IPS-18a (cell line): ENCODE results near the gene PTGDR2.
"Not testable (repeated sequence)": the region's sequence is repeated elsewhere in the genome, so short reads cannot be mapped to it uniquely, and the experiment has no call there.

Experiments
- H3K27ac ChIP-seq: one replicate; pipeline ENCODE4 v1.5.1; 2013; ENCODE audit warnings: low read length
- H3K27me3 ChIP-seq: one replicate; pipeline ENCODE4 v1.6.1; 2013; ENCODE audit warnings: mild to moderate bottlenecking, low read length; ENCODE audit not compliant: control insufficient read depth, insufficient read depth
- H3K36me3 ChIP-seq: one replicate; pipeline ENCODE4 v1.6.1; 2013; ENCODE audit warnings: low read depth, low read length; ENCODE audit not compliant: control insufficient read depth
- H3K4me1 ChIP-seq: one replicate; pipeline ENCODE4 v1.6.1; 2013; ENCODE audit warnings: low read depth, low read length; ENCODE audit not compliant: control insufficient read depth
- H3K4me3 ChIP-seq: one replicate; pipeline ENCODE4 v1.5.1; 2013; ENCODE audit warnings: low read length
- H3K9ac ChIP-seq: one replicate; pipeline ENCODE4 v1.6.1; 2013; ENCODE audit warnings: mild to moderate bottlenecking, low read length, moderate library complexity
- H3K9me3 ChIP-seq: one replicate; pipeline ENCODE4 v1.6.1; 2013; ENCODE audit warnings: low read depth, low read length; ENCODE audit not compliant: control insufficient read depth

The PTGDR2 gene

DNA sequence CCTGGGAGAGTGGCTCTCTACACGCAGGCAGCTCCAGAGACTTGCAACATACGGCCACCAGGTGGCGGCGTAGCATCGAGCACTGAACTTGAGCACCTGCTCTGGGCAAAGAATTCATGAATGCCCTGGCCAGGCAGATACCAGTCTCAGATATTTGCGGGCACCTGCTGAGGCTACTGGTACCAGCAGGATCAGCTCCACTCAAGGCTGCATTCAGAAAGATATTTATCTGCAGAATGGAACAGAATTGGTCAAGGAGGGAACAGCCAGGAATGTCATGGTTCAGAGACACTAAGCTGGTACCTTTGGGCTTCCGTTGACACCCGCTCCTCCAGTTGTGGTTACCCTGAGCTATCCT is 24.6 kb downstream of the PTGDR2 start:
- H3K9ac ChIP-seq: no peak overlapping the region
- no peaks in the 10 kb centered on the region for H3K27me3 ChIP-seq
- H3K4me3 ChIP-seq: no peak overlapping the region
- no peak overlapping the region for H3K27ac ChIP-seq
- no peaks in the 10 kb centered on the region for H3K9me3 ChIP-seq
- no peaks in the 10 kb centered on the region for H3K36me3 ChIP-seq
- H3K4me1 ChIP-seq: no peaks in the 10 kb centered on the region

- Histone ChIP-seq H3K36me3 (no peaks in the 10 kb centered on the region), H3K27me3 (no peaks in the 10 kb centered on the region), H3K9me3 (no peaks in the 10 kb centered on the region), H3K9ac (no peak overlapping the region), H3K4me3 (no peak overlapping the region), H3K4me1 (no peaks in the 10 kb centered on the region), H3K27ac (no peak overlapping the region)
Measured at GRCh38 chr11:60830478-60831142, 25.1 kb downstream of the PTGDR2 start.

DNA sequence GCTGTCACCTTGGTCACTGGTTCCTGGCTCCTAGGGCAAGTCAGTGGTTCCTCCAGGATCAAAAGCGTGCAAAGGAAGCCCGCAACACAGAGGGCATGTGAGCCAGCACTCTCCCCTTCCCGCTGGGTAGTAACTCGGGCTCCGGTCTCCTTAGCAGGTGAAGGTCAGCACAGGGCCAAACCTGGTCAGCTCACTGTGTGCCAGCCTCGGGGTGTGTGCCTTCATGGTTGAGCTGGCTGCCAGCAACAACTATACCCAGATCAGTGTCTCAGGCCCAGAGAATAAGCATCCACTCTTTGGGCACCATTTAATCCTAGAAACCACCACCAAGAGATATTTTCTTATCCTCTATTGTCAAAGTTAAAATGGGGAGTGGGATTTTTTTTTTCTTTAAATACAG is 30.0 kb downstream of the PTGDR2 start:
- Histone ChIP-seq H3K9ac (no peak overlapping the region), H3K36me3 (no peaks in the 10 kb centered on the region), H3K9me3 (no peaks in the 10 kb centered on the region), H3K27me3 (no peaks in the 10 kb centered on the region), H3K4me1 (no peaks in the 10 kb centered on the region), H3K27ac (no peak overlapping the region), H3K4me3 (no peak overlapping the region)

DNA sequence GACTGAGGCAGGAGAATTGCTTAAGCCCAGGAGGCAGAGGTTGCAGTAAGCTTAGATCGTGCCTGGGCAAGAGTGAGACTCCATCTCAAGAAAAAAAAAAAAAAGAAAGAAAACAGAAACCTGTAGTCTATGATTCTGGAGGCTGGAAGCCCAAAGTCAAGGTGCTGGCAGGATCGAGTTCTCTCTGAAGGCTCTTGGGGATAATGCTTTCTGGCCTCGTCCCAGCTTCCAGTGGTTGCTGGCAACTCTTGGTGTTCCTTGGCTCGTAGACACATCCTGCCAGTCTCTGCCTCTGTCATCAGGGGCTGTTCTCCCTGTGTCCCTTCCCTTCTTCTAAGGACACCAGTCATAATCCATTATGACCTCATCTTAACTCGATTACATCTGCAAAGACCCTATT is 30.6 kb downstream of the PTGDR2 start:
- Histone ChIP-seq H3K4me1 (no peaks in the 10 kb centered on the region), H3K36me3 (no peaks in the 10 kb centered on the region), H3K27ac (no peak overlapping the region), H3K4me3 (no peak overlapping the region), H3K9ac (no peak overlapping the region), H3K9me3 (no peaks in the 10 kb centered on the region), H3K27me3 (no peaks in the 10 kb centered on the region)

DNA sequence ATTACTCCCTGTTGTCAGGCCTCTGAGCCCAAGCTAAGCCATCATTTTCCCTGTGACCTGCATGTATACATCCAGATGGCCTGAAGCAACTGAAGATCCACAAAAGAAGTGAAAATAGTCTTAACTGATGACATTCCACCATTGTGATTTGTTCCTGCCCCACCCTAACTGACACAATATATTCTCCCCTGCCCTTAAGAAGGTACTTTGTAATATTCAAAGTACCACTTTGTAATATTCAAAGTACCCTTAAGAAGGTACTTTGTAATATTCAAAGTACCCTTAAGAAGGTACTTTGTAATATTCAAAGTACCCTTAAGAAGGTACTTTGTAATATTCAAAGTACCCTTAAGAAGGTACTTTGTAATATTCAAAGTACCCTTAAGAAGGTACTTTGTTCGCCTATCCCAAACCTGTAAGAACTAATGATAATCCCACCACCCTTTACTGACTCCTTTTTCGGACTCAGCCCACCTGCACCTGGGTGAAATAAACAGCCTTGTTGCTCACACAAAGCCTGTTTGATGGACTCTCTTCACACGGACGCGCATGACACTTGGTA is 31.9 kb downstream of the PTGDR2 start:
- H3K4me1 ChIP-seq, H3K36me3 ChIP-seq, H3K9me3 ChIP-seq, H3K27me3 ChIP-seq, H3K4me3 ChIP-seq, H3K9ac ChIP-seq, H3K27ac ChIP-seq: not testable (repeated sequence)

- peaks cover under 1% of the 10 kb centered on the region for H3K9me3 ChIP-seq
- H3K4me1 ChIP-seq: no peaks in the 10 kb centered on the region
- H3K27ac ChIP-seq: no peak overlapping the region
- no peaks in the 10 kb centered on the region for H3K27me3 ChIP-seq
- H3K9ac ChIP-seq: no peak overlapping the region
- no peaks in the 10 kb centered on the region for H3K36me3 ChIP-seq
- no peak overlapping the region for H3K4me3 ChIP-seq
Measured at GRCh38 chr11:60821827-60822599, 33.7 kb downstream of the PTGDR2 start.

- no peak overlapping the region for H3K27ac ChIP-seq
- H3K9me3 ChIP-seq: peaks cover 8% of the 10 kb centered on the region
Measured at GRCh38 chr11:60818057-60818456, 37.7 kb downstream of the PTGDR2 start.

DNA sequence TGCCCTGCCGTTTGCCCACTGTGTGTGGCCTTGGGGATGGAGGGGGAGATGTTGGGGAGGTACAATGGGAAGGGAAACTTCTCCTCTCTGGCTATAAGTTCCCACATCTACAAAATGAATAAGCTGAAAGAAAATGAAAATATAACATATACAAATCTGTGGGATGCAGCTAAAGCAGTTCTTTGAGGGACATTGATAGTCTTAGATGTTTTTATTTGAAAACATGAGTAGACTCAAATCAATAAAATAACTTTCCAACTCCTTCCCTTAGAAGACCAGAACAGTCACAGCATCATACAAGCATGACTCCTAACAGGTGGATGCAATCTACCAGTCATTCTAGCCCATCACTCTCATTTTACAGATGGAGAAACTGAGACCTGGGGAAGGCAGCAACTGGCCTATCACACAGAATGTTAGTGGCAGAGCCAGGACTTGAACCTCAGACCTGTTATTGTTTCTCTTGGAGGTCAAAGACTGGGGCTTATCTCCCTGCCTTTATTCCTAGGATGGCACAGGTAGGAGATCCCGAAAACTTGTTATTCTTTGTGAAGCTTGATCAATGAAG is 39.1 kb downstream of the PTGDR2 start:
- no peaks in the 10 kb centered on the region for H3K27me3 ChIP-seq
- H3K27ac ChIP-seq: no peak overlapping the region
- H3K9ac ChIP-seq: no peak overlapping the region
- H3K4me3 ChIP-seq: no peak overlapping the region
- no peaks in the 10 kb centered on the region for H3K36me3 ChIP-seq
- peaks cover 8% of the 10 kb centered on the region for H3K9me3 ChIP-seq
- H3K4me1 ChIP-seq: no peaks in the 10 kb centered on the region

More at GRCh38 chr11:60818057-60818456, 37.7 kb downstream of the PTGDR2 start:
- Histone ChIP-seq H3K4me1 (no peaks in the 10 kb centered on the region), H3K9ac (no peak overlapping the region), H3K27me3 (no peaks in the 10 kb centered on the region), H3K4me3 (no peak overlapping the region), H3K36me3 (no peaks in the 10 kb centered on the region)

GRCh38 chr11:60814112-60814511 is 41.6 kb downstream of the PTGDR2 start:
- H3K27me3 ChIP-seq: no peaks in the 10 kb centered on the region

GRCh38 chr11:60813324-60813723 is 42.4 kb downstream of the PTGDR2 start:
- H3K27ac ChIP-seq: no peak overlapping the region
- no peak overlapping the region for H3K4me3 ChIP-seq
- H3K9ac ChIP-seq: no peak overlapping the region
- peaks cover 8% of the 10 kb centered on the region for H3K9me3 ChIP-seq
- H3K27me3 ChIP-seq: no peaks in the 10 kb centered on the region
- no peaks in the 10 kb centered on the region for H3K4me1 ChIP-seq
- no peaks in the 10 kb centered on the region for H3K36me3 ChIP-seq

More at GRCh38 chr11:60814112-60814511, 41.6 kb downstream of the PTGDR2 start:
- Histone ChIP-seq H3K27ac (no peak overlapping the region), H3K4me3 (no peak overlapping the region), H3K9me3 (peaks cover 8% of the 10 kb centered on the region), H3K36me3 (no peaks in the 10 kb centered on the region), H3K4me1 (no peaks in the 10 kb centered on the region), H3K9ac (no peak overlapping the region)

DNA sequence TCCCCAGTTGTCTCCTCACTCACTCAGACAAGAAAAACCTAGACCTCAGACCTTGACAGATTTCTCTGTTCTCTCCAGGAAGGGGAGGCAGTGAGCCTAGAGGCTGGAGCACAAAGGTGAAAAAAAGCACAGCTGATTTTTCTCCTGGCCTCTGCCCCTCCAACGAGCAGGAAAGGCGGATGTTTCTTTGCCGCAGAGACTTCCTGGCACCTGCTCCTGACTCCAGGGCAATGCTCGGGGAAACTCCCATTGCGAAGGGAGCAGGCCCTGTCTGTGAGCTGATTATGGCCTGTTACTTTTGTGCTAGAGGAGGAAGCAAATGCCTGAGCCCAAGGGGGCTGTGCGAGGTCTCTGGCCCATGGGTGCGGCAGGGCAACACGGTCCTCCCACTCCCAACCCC is 45.2 kb downstream of the PTGDR2 start:
- Histone ChIP-seq H3K9me3 (no peaks in the 10 kb centered on the region), H3K27ac (no peak overlapping the region), H3K36me3 (no peaks in the 10 kb centered on the region), H3K27me3 (no peaks in the 10 kb centered on the region), H3K4me1 (no peaks in the 10 kb centered on the region), H3K9ac (no peak overlapping the region), H3K4me3 (no peak overlapping the region)
